ENCODE data around the gene HMGCR.

HMGCR gene

DNA sequence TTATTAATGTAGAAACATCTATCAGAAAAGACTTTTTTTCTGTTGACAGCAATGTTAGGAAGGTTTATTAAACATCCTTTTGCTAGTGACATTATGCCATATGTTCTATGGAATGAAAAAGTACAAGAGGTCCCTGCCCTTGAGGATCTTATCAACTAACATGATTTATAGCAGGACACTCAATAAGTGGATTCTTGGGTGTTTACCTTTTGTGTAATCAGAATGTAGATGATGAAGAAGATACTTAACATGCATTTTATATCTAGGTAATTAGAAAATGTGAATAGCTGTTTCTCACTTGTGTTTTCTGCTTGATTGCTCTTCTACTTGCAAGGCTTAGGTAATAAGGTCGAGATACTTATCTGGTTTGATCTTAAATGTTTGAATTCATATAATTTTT is 4.9 kb downstream of the HMGCR start:
- DNase-seq = no peak

DNA sequence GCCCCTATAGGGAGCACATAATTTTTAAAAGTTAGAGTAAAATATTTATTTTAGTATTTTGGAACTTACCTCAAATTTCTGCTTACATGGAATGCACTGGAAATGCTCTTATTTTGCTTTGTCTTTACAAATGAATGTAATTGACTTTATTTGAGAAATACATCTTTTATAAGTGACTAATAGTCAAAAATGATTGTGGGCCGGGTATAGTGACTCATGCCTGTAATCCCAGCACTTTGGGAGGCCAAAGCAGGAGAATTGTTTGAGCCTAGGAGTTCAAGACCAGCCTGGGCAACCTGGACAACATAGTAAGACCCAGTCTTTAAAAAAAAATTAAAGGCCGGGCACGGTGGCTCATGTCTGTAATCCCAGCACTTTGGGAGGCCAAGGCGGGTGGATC is 5.8 kb downstream of the HMGCR start:
- DNase-seq = no peak

DNA sequence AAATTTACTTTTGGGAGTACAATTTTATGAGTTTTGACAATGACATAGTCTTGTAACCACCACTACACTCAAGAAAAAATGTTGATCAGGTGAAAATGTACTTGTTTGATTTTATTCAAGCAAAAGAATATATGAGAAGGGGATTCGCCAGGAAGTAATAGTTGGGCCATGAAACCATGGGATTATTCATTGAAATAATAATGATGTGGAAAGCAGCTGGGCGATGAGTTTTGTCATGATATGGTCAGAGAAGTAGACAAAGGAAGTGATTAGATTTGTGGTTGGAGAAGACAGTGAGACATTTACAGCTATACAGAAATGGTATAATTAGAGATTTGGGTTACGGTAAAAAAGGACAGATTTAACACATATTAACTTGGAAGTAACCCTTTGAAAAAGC is 11.2 kb downstream of the HMGCR start:
- DNase-seq = no peak

DNA sequence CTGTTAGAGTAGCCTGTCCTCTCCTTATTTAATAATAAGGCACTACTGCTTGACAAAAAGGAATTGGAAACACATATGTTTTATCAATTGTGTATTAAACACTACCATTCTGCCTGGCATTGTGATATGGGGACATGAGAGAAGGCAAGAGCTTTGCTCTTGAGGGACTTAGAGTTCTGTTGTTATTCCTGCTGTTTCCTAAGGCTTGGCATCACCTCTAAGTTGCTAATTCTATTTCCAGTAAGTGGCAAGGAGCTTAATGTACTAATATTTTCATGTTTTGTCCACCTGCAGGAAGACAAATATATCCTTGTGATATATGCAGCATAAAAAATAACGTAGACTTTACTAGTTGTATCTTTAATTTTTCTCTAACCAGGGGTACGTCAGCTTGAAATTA is 12.6 kb downstream of the HMGCR start:
- DNase-seq = no peak

DNA sequence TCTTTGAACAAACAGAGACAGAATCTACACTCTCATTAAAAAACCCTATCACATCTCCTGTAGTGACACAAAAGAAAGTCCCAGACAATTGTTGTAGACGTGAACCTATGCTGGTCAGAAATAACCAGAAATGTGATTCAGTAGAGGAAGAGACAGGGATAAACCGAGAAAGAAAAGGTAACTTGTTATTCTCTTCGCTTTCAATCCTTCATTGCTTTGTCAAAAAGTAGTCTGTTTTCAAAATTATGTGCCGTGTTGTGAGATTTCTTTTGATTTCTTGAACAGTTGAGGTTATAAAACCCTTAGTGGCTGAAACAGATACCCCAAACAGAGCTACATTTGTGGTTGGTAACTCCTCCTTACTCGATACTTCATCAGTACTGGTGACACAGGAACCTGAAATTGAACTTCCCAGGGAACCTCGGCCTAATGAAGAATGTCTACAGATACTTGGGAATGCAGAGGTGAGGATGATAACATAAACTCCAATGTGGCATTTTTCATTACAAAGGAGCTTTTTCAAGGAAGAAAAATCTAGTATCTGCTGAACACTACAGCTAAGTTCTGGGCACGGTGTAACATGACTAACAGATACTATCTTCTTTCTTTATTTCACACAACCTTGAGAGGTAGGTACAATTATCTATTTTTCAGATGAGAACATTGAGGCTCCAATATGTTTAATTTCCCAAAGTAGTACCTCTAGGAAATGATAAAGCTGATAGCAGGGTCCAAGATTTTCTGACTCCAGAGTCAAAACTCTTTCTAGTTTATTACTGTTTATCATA is 14.3 kb downstream of the HMGCR start:
- no peak for DNase-seq

DNA sequence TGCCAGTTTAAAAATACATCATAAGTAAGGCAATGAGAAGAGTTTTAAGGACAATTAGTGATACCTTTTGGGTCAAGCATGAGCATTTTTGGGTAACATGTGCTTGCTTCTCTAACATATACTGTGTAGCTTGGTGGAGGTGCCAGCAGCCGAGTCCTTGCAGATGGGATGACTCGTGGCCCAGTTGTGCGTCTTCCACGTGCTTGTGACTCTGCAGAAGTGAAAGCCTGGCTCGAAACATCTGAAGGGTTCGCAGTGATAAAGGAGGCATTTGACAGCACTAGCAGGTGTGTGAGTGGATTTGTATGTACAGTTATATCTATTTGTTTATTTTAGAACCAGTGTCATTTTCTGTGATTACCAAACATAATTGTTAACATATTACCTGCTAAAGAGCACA is 18.2 kb downstream of the HMGCR start:
- DNase-seq = no peak

DNA sequence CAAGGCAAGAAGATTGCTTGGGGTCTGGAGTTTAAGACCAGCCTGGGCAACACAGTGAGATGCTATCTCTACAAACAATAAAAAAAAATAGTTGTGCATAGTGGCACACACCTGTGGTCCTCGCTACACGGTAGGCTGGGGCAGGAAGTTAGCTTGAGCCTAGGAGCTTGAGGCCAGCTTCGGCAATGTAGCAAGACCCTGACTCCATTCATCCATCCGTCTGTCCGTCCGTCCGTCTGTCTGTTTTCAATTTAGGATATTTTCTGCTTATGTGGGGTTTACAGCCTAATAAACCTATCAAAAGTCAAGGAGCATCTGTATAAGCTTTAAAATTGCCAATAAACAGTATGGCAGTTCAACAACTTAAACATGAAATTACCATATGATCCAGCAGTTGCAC is 19.7 kb downstream of the HMGCR start:
- no peak for DNase-seq

DNA sequence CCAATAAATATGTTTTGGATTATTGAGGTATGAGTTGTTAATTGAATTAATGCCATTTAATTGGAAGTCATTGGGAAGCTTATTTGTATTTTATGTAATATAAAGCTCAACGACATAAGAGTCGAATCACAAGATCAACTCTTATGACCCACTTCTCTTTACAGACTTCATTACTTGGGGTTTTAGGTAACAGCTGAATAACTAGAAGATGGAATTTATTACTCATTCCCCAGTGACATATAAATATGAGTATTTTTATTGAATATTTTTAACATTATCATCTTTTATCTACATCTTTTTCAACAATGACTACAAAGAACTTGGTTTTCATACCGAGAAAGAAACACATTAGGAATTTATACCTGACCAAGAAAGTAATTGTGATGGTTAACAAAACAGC is 21.1 kb downstream of the HMGCR start:
- no peak for DNase-seq

DNA sequence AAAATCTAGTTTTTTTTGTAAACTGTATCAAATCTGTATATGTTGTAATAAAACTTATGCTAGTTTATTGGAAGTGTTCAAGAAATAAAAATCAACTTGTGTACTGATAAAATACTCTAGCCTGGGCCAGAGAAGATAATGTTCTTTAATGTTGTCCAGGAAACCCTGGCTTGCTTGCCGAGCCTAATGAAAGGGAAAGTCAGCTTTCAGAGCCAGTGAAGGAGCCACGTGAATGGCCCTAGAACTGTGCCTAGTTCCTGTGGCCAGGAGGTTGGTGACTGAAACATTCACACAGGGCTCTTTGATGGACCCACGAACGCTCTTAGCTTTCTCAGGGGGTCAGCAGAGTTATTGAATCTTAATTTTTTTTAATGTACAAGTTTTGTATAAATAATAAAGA is 24.3 kb downstream of the HMGCR start:
- no peak for DNase-seq

DNA sequence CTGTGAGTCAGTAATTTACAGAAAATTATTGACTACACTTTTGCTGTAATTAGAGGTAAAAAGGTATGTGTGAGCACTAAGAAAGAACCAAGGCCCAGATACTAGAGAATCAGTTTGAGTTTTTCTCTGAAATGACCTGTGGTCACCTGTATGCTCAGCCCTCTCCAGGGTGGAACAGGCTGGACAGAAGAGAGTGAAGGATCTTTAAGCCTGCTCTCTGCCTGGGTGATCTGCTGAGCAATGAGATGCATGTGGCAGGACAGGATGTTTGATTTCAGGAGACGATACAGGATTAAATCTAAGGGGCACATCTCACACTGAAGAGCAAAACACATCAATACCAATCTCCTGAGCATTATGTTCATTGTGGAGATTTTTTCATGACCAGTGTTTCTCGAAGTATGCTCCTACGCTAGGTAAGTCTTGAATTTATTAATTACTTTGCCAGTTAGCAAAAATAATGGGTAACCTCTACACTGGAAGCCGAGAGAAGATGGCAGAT is 25.5 kb downstream of the HMGCR start:
- no peak for DNase-seq

DNA sequence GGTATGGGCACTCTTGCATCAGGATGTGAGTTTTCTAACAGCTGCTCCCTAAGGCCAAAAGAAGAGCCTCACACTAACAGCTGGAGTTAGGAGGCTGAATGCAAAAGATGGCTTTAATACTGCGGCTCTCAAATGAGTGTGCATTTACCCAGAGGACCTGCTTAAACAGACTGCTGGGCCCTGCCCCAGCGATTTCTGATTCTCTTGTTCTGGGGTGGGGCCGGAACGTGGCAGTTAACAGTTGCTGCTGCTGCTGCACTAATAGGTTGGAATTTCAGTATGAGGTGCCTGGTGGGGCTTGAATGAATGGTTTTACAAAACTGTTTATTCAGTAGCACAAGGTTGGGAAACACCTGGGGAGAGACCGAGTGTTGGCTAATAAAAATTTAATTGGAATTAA is 26.1 kb downstream of the HMGCR start:
- no peak for DNase-seq

DNA sequence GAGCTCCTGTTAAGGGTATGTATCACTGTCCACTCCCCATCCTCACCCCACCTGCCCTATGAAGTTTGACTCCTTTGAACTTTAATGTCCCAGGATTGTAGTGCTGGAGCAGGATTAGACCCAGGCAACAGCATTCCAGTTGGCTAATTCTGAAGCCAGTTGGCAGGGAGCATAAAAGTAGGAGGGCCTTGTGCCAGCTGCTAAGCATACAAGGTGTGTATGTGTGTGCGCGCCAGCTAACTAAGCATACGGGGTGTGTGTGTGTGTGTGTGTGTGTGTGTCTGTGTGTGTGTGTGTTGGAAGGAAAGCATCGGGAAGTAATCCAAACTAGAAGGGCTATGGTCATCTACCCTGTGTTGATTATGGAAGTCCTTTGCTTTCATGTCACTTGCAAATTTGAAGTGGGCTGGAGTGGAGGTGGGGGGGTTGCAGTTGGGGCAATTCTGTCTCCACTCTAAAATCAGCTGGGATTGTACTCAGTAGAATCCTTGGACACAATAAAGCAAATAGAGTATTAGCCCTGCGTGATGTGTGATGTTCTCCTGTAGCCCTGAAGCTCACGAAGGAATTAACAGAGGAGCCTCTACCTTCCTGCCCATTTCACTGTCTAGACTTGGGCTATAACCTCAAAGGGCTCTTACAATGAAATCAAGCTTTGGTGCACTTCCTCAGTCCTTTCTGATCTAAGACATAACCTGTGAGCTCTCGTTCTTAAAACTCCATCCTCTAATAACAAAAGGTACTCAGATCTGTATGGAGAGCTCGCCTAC is 26.9 kb downstream of the HMGCR start:
- DNase-seq = no peak

DNA sequence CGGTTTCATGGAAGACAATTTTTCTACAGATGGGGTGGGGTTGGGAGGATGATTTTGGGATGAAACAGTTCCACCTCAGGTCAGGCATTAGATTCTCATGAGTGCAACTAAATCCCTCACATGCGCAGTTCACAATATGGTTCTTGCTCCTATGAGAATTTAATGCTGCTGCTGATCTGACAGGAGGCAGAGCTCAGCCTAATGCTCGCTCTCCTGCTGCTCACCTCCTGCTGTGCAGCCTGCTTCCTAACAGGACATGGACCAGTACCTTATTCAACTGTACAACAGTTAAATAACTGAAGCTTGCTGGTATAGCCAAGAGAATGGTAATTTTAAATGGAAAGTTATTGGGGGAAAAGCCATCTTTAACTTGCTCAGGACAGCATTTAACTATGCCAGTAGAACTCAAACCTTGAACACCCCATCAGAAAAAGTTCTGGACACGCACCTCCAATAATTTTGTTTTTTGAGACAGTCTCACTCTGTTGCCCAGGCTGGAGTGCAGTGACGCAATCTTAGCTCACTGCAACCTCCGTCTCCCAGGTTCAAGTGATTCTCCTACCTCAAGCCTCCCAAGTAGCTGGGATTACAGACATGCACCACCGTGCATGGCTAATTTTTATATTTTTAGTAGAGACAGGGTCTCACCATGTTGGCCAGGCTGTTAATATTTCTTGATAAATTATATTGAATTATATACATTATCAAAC is 27.7 kb downstream of the HMGCR start:
- DNase-seq = no peak

DNA sequence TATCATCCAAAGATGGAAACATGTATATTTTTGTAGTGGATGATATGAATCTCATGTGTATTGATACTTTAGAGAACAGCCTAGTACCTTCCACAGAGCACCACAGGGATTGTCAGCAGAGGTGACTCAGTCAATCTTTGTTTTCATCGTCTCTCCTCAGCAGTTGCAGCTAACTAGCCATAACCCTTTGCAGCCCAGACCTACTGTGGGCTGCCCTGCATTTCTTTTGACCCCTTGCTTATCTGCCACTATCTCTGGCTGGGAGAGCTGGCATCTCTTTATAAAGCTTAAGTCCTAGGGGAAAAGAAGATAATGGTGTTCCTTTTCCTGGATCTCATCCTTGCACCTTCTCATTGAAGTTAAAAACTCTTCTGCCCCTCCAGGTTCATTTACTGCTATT is 28.7 kb downstream of the HMGCR start:
- no peak for DNase-seq

DNA sequence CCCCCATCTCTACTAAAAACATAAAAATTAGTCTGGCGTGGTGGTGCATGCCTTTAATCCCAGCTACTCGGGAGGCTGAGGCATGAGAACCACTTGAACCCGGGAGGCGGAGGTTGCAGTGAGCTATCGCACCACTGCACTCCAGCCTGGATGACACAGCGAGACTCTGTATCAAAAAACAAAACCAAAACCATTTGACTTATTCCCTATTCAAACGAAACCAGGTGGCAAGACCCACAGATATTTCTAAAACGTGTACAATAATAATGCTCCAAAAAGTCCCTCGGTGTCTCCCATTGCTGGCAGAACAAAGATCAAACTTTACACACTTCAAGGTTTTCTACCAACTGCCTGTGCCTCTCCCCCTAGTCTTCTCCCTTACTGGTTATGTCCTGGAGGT is 29.8 kb downstream of the HMGCR start:
- DNase-seq = no peak

DNA sequence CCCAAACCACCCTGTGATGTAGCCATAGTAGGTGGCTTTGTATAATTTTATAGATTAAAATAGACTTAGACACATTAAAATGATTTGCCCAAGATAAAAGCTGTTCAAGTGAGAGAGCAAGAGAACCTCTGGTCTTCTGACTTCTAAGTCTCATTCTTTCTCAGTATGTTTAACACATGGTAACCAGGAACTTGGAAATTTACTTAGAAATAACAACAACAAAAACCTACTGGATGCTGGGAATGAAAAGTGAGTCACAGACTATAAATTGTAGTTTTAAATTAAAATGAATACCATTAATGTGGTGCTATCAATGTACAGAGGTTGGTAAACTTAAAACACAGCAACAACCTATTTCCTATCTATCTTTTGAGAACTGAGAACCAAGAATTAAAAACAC is 30.4 kb downstream of the HMGCR start:
- no peak for DNase-seq

DNA sequence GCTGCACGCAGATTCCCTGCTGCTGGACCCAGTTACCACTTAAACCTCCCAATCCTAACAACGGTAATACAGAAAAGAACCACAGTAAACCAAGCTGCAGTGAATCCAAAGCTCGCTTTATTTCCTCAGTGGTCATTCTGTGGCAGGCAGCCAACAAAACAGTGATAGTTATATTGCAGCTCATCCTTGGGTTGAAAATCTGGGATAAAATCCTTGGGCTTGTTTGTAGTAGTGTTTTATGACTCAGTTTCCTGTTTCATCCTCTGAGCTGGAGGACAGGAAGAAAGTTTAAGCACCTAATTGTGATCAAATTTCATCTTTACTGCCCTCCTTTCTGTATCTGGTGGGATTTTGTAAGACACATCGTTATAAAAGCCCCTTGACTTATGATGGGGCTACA is 31.4 kb downstream of the HMGCR start:
- DNase-seq = no peak

DNA sequence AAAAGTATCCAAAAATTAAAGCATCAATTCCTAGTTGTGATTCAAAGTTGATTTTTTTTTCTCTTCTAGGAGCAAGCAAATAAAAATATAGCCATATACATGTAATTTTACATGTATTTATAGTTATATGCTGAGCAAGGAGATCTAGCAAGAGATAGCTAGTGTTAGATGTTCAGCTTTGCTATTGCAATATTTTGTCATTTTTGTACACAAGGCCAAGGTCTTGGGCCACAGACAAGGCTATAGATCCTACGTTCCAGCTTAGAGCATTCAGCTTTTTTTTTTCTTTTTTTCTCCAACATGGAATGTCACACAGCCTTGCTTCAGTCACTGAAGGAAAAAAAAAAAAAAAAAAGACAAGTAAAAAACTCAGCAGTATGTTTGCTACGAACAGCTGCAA is 36.8 kb downstream of the HMGCR start:
- DNase-seq = no peak

DNA sequence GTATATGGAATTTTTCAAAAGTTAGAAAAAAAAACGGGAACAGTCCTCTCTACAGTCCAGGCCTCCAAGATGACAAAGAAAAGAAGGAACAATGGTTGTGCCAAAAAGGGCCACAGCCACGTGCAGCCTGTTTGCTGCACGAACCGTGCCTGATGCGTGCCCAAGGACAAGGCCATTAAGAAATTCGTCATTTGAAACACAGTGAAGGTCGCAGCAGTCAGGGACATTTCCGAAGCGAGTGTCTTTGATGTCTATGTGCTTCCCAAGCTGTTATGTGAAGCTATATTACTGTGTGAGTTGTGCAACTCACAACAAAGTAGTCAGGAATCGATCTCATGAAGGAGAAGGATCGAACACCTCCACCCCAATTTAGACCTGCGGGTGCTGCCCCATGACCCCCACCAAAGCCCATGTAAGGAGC is 37.4 kb downstream of the HMGCR start:
- DNase-seq = no peak

DNA sequence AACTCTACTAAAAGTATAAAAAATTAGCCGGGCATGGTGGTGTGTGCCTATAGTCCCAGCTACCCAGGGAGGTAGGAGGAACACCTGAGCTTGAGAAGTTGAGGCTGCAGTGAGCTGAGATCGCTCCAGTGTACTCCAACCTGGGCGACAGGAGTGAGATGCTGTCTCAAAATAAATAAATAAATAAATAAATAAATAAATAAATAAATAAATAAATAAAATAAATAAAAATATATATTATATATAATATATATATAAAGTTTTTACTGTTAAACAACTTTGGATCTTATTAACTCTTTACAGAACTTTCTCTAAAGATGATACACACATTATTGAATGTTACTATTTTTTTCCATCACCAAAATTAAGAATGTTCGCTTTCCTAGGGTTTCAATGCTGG is 38.4 kb downstream of the HMGCR start:
- DNase-seq = no peak

DNA sequence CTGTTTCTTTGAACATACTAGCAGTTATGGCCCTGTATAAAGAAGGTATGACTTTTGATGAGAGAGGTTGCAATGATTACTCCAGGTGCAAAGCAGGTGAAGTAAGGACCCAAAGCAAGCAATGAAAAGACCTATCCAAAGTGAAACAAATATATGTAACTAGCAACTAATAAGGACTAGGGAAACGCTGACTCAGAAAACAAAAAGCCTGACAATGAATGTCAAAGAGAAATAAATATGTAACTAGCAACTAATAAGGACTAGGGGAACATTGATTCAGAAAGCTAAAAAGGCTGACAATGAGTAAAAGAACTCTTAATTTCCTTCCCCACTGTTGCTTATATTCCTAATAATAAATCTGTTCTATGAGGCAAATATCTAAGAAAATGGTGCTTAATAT is 43.1 kb downstream of the HMGCR start:
- no peak for DNase-seq

DNA sequence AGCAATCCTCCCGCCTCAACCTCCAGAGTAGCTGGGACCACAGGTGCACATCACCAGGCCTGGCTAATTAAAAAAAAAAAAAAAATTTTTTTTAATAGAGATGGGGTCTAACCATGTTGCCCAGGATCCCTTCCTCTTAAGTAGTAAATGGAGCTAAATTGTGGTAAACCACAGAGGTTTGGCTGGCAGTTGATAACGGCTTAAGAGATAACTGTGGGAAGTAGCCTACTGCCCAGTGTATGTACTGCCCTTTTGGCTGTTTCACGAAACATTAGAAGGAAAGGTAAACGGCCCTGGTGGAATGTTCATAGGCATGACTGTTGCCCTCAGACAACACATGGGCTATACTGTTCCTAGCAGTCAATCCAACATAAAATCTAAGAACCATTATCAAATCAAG is 44.4 kb downstream of the HMGCR start:
- DNase-seq = no peak

DNA sequence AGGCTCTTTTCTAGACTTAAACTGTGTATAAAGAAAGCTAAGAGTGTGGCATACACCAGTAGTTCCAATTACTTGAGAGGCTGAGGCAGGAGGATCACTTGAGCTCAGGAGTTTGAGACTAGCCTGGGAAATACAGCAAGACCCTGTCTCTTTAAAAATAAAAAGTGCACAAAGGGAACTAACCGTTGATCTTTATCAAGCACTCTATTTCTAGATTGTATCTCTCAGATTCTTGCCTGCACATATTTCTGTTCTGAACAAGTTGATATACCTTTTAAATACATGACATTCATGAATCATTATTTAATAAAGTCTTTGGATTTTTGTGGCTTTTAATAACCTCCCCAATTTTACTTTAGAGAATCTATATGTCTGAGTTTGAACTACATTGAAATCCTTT is 47.2 kb downstream of the HMGCR start:
- no peak for DNase-seq

DNA sequence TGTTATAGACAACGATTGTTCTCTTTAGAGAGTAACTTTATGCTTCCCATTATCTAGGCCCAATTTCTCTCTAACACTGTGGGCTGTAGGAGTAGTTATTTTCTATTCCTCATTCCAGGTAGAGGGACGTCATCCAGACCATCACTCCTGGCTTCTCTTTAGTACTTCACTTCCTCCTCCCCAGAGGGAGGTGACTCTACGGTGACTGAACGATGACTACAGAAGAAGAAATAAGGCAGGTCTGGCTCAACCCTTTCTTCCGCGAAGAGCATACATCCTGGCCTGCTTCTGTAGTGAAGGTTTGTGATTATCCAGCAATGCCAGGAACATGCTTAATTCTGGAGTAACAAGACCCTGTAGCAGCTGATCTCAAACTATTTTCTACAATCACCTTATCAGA is 50.8 kb downstream of the HMGCR start:
- DNase-seq = no peak

Measured in effector CD4-positive, alpha-beta T cell (primary cell).